Choroid plexus epithelial cell (primary cell): ENCODE measurements around the gene RAB4B.

ENCODE experiments used
- DNase-seq: peaks from one replicate; pipeline ENCODE4 v3.0.0-alpha.2; 2010; ENCODE audit warnings: low read depth
- H3K4me3 ChIP-seq: 2 replicates; pipeline ENCODE4 v1.5.1; 2011; ENCODE audit warnings: low read depth, mild to moderate bottlenecking, control low read depth, low read length, moderate library complexity
- CTCF ChIP-seq: conservative IDR thresholded peaks from 2 replicates; pipeline ENCODE4 v1.5.1; 2011; ENCODE audit warnings: low read depth, mild to moderate bottlenecking, control low read depth, inconsistent platforms, low read length, moderate library complexity

RAB4B gene

DNA sequence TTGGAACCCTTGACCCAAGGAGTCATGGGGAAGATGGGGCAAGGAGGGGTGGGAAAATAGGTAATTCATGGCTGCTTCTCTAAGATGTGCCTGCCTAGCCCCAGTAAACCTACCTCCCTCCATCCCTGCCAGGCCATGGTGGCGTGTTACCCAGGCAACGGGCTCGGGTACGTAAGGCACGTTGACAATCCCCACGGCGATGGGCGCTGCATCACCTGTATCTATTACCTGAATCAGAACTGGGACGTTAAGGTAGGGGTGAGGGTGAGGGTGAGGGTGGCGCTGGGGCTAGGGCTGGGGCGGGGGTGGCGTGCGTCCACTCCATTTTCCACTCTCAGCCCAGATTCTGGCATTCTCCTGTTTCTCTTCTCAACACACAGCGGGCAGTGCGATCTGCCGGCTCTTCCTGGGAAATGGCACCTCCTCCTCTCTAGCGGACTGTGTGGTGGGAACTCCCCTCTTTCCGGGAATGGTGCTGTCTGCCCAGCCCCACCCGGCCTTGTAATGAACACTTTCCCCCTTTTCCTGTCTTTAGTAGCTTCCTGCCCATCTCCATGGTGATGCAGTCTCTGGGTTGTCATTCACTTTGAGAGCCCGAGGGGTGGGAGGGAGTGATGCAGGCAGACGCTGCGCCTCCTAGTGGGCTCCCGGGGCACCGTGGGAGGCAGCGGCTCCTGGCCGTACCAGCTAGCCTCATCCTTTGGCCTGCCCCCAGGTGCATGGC, 28.5 kb downstream of the RAB4B start:
- peak; percentile 99 for DNase-seq
- peak overlapping the region; percentile 22 for H3K4me3 ChIP-seq
- TF ChIP-seq CTCF: peak; percentile 93

- DNase-seq: peak; percentile 35
- peak; percentile 45 for TF ChIP-seq CTCF
- no peak overlapping the region for H3K4me3 ChIP-seq
Measured at GRCh38 chr19:40807147-40808020, 29.3 kb downstream of the RAB4B start.

DNA sequence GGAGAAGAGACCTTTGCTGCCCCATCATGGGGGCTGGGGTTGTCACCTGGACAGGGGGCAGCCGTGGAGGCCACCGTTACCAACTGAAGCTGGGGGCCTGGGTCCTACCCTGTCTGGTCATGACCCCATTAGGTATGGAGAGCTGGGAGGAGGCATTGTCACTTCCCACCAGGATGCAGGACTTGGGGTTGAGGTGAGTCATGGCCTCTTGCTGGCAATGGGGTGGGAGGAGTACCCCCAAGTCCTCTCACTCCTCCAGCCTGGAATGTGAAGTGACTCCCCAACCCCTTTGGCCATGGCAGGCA, 29.9 kb downstream of the RAB4B start:
- TF ChIP-seq CTCF: no peak
- DNase-seq: no peak
- H3K4me3 ChIP-seq: no peak overlapping the region

GRCh38 chr19:40808497-40808896, 30.4 kb downstream of the RAB4B start:
- DNase-seq: no peak
- no peak for TF ChIP-seq CTCF
- no peak overlapping the region for H3K4me3 ChIP-seq

- no peak for TF ChIP-seq CTCF
- DNase-seq: no peak
- no peak overlapping the region for H3K4me3 ChIP-seq
Measured at GRCh38 chr19:40809358-40810086, 31.5 kb downstream of the RAB4B start.

DNA sequence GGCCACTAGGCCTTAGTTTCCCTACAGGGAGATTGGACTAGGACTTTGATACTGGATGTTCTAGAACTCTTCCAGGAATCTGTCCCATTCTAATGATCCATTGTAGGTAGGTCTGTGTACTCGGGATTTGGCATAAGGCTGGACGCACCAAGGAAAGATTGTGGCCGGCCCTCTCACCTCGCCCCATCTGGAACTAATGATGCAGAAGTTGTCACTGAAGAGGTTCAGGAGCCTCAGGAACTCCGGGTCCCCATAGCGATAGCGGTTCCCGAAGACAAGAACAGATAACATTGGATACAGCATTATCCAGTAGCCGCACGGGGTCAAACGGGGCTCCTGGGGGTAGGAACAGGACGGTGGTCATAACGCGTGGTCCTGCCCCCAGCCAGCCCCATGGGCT, 32.1 kb downstream of the RAB4B start:
- no peak for DNase-seq
- peak overlapping the region; percentile 23 for H3K4me3 ChIP-seq
- no peak for TF ChIP-seq CTCF

DNA sequence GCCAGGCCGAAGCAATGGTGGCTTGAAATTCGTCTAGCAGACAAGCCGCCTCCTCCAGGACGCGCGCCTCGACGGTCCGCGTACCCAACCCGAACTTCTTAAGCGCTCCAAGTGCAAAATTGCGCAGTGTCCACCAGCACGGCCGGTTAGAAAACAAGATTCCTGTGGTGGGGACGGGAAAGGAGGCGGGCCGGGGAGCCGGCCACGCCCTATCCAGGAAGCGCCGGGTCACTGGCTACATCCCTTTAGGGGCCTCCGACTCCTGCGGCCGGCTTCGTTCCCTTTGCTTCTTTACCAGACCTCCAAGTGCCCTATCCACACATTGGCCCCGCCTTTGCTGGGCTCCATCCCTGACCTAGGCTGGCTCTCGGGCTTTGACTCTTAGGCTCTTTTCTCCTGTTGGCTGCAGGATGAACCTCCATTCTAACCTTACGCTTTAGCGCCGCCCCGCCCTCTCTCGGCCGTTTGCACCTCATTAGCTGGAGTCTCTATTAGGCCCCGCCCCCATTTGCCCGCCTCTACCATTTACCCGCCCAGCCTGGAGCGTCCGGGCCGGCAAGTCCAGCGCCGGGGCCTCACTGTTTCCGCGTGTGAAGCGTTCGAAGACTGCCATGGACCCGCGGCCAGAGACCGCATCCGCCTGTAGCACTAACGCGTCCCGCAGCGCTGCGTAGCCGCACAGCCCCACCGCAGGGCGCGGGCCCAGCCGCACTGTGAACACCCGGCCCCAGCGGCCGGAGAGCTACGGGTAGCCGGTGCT, 32.8 kb downstream of the RAB4B start:
- H3K4me3 ChIP-seq: peak overlapping the region; percentile 57
- peak; percentile 86 for DNase-seq
